IPS DF 4.7 (cell line): Measurements from ENCODE around the gene HSD17B12.

Experiments used
- DNase-seq: peaks from one replicate; pipeline ENCODE4 v3.0.0-alpha.2; 2013; ENCODE audit warnings: low spot score; ENCODE audit errors: extremely low read depth

The HSD17B12 gene

GRCh38 chr11:43797866-43798265 lies 117.3 kb downstream of the HSD17B12 start:
- DNase-seq: no peak

- DNase-seq: no peak
Observed at GRCh38 chr11:43802509-43802908, 122.0 kb downstream of the HSD17B12 start.

GRCh38 chr11:43803766-43804165 lies 123.2 kb downstream of the HSD17B12 start:
- no peak for DNase-seq

GRCh38 chr11:43806976-43807375 lies 126.4 kb downstream of the HSD17B12 start:
- DNase-seq: no peak

- no peak for DNase-seq
Observed at GRCh38 chr11:43810929-43811596, 130.5 kb downstream of the HSD17B12 start.

- DNase-seq: no peak
Observed at GRCh38 chr11:43812471-43812870, 131.9 kb downstream of the HSD17B12 start.

GRCh38 chr11:43818220-43818619 lies 137.7 kb downstream of the HSD17B12 start:
- DNase-seq: no peak

- no peak for DNase-seq
Observed at GRCh38 chr11:43819926-43820325, 139.4 kb downstream of the HSD17B12 start.

- DNase-seq: no peak
Observed at GRCh38 chr11:43823316-43823715, 142.8 kb downstream of the HSD17B12 start.

GRCh38 chr11:43823851-43824250 lies 143.3 kb downstream of the HSD17B12 start:
- DNase-seq: no peak

- no peak for DNase-seq
Observed at GRCh38 chr11:43825217-43825816, 144.8 kb downstream of the HSD17B12 start.

GRCh38 chr11:43830928-43831440 lies 150.4 kb downstream of the HSD17B12 start:
- no peak for DNase-seq

- no peak for DNase-seq
Observed at GRCh38 chr11:43832536-43832935, 152.0 kb downstream of the HSD17B12 start.

GRCh38 chr11:43833657-43834073 lies 153.1 kb downstream of the HSD17B12 start:
- DNase-seq: no peak

- no peak for DNase-seq
Observed at GRCh38 chr11:43834286-43834685, 153.7 kb downstream of the HSD17B12 start.

GRCh38 chr11:43835104-43835503 lies 154.6 kb downstream of the HSD17B12 start:
- DNase-seq: no peak

- DNase-seq: no peak
Observed at GRCh38 chr11:43837879-43838278, 157.3 kb downstream of the HSD17B12 start.

- no peak for DNase-seq
Observed at GRCh38 chr11:43842021-43842420, 161.5 kb downstream of the HSD17B12 start.

- DNase-seq: no peak
Observed at GRCh38 chr11:43845816-43846215, 165.3 kb downstream of the HSD17B12 start.

- peak; percentile 53 for DNase-seq
Observed at GRCh38 chr11:43852057-43852636, 171.6 kb downstream of the HSD17B12 start.

- DNase-seq: no peak
Observed at GRCh38 chr11:43853781-43854180, 173.2 kb downstream of the HSD17B12 start.

GRCh38 chr11:43856993-43857392 lies 176.5 kb downstream of the HSD17B12 start:
- no peak for DNase-seq

GRCh38 chr11:43861141-43861540 lies 180.6 kb downstream of the HSD17B12 start:
- DNase-seq: no peak
